Urothelium cell line (cell line): ENCODE measurements around the gene DIP2B.
"Not testable (repeated sequence)": the region's sequence is repeated elsewhere in the genome, so short reads cannot be mapped to it uniquely, and the experiment has no call there.

ENCODE experiments used
- DNase-seq: peaks from one replicate; pipeline ENCODE4 v3.0.0; 2011; ENCODE audit warnings: low spot score, mixed read lengths
- FAIRE-seq: peaks from 2 replicates; lab custom pipeline; 2011; peaks lifted over from hg19 to GRCh38; lab: Jason Lieb, UNC

Gene DIP2B

DNA sequence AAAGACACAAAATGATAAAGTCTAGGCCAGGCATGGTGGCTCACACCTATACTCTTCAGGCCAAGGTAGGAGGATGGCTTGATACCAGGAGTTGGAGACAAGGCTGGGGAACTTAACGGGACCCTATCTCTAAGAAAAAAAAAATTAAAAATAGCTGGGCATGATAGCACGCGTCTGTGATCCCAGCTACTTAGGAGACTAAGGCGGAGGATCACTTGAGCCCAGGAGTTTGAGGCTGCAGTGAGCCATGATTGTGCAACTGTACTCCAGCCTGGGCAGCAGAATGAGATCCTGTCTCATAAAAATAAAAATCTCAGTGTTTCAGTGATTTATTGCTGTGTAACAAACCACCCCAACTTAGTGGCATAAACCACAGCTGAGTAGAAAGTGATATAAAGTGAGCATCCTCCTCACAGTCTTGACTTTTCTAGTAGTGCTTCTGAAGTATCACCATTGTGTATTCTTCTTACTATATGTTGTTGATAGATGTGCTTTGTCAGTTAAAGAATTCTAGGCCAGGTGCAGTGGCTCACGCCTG lies 248.5 kb downstream of the DIP2B start:
- no peak for DNase-seq
- FAIRE-seq, result no peak

DNA sequence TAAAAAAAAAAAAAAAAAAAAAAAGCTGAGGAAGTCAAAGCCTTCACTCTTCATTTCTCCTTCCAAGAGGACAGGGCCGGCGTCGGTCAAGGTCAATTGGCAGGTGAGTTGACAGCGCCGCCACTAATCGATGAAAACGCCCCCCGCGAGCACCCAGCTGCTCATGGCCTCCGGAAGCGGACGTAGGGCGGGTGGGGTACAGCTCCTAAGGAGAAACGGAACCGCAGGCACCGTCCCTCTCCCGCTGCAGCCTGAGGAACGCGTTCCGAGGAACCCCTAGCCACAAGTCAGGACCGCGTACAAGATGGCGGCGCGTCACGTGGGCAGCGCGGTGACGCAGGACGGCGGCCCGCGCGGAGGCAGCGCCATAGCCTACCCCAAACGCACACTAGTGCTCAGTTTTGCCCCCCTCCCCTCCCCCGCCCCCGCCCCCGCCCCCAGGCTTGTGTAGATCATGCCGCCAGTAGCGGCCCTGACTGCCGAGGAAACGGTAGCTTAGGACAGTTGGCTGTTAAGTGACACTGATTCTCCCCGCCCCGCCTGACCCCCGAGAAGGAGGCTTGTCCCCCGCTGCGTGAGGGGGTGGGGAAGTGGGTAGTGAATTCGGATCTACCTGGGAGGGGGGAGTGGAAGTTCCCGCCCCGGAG lies 259.0 kb downstream of the DIP2B start, which contains the start of gene ATF1:
TSS of gene ATF1 (plus strand) at position 463 of the 647 bp plus-strand sequence. CDS start 16,045 bp downstream, outside the sequence.
- peak; percentile 94 for DNase-seq
- peak; percentile 35 for FAIRE-seq

- DNase-seq, result peak; percentile 75
- FAIRE-seq, result peak; percentile 42
Observed at GRCh38 chr12:50764286-50765094, 259.7 kb downstream of the DIP2B start.

GRCh38 chr12:50765095-50765911 lies 260.5 kb downstream of the DIP2B start:
- DNase-seq (peak; percentile 52), FAIRE-seq (no peak)

DNA sequence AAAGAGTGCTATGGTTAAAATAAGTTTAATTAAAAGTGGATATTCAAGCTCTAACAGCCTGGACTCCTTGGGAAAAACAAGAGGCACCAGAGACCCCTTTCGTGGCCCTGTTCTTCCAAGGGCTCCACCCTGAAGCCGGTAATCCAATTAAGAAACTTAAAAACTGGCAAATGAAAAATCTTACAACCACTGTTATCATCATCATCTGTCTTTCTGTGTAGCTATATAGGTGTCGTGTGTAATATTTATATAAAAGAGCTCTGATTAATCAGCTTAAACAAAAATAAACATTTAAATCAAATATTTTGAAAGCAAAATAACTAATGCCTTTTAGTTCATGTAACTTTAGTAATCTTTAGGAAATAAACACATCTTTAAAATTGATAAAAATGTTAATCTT lies 263.6 kb downstream of the DIP2B start:
- DNase-seq (no peak), FAIRE-seq (no peak)

DNA sequence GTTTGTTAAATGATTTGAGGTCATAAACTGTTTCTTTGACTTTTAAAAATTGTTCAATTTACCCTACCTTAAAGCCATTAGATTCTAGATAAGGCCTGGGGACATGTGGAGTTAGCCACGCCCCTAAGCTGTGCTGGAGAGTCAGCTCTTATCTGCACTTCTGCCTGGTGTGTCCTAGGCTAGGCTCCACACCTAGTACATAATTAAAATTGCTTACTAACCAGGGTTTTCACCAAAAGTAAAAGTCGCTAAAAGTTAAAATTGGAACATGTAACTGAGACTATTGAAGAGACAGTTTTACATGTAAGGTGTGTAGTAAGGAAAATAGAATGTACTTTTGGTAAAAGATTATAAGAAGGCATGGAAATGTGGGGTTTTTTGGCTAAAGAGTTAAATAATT lies 264.0 kb downstream of the DIP2B start:
- FAIRE-seq, DNase-seq: not testable (repeated sequence)

GRCh38 chr12:50771409-50771808 lies 266.6 kb downstream of the DIP2B start:
- FAIRE-seq (no peak), DNase-seq (no peak)

- no peak for DNase-seq
- no peak for FAIRE-seq
Observed at GRCh38 chr12:50772470-50772869, 267.7 kb downstream of the DIP2B start.

DNA sequence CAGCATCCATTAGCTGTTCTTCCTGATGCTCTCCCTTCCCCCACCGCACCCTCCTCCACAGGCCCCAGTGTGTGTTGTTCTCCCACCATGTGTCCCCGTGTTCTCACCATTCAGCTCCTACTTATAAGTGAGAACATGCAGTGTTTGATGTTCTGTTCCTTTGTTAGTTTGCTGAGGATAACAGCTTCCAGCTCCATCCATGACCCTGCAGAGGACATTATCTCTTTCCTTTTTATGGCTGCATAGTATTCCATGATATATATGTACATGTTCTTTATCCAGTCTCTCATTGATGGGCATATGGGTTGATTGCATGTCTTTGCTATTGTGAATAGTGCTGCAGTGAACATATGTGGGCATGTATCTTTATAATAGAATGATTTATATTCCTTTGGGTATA lies 268.1 kb downstream of the DIP2B start:
- no peak for DNase-seq
- no peak for FAIRE-seq

- FAIRE-seq (no peak), DNase-seq (no peak)
Observed at GRCh38 chr12:50775251-50775650, 270.5 kb downstream of the DIP2B start.

- FAIRE-seq (no peak), DNase-seq (no peak)
Observed at GRCh38 chr12:50776749-50777728, 272.3 kb downstream of the DIP2B start.

GRCh38 chr12:50778663-50779590 lies 274.1 kb downstream of the DIP2B start:
- DNase-seq (no peak), FAIRE-seq (no peak)

DNA sequence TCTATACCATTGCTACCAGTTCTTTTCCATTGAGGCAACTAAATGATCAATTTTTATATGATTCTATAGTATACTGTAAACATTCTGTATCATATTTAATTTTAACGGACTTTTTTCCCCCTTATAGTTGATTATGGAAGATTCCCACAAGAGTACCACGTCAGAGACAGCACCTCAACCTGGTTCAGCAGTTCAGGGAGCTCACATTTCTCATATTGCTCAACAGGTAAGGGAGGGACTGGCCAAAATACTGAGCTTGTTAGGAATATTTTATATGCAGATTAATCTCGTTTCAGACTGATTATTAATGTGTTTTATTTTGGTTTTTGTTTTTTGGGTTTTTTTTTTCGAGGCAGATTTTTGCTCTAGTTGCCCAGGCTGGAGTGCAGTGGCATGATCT lies 275.2 kb downstream of the DIP2B start:
- FAIRE-seq, result no peak
- DNase-seq, result no peak

DNA sequence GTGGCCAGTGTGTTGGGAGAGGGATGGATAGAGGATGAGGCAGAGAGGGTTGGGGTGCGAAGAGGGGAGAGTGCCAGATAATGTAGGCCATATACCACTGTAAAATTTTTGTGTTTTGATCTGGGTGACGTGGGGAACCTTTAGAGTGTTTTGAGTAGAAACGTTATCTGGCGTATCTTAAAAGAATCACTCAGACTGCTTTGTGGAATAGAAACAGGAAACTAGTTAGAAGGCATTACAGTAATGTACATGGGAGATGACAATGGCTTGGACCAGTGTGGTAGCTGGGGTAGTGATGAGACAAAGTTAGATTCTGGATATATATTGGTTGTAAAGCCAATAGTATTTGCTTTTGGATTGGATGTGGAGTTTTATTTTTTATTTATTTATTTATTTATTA lies 279.7 kb downstream of the DIP2B start:
- no peak for FAIRE-seq
- no peak for DNase-seq

- no peak for FAIRE-seq
- DNase-seq, result no peak
Observed at GRCh38 chr12:50785406-50786001, 280.7 kb downstream of the DIP2B start.

- FAIRE-seq, result no peak
Observed at GRCh38 chr12:50786498-50787231, 281.9 kb downstream of the DIP2B start.

GRCh38 chr12:50787618-50788017 lies 282.8 kb downstream of the DIP2B start:
- no peak for FAIRE-seq
- no peak for DNase-seq

More at GRCh38 chr12:50786498-50787231, 281.9 kb downstream of the DIP2B start:
- DNase-seq, result peak; percentile 82

DNA sequence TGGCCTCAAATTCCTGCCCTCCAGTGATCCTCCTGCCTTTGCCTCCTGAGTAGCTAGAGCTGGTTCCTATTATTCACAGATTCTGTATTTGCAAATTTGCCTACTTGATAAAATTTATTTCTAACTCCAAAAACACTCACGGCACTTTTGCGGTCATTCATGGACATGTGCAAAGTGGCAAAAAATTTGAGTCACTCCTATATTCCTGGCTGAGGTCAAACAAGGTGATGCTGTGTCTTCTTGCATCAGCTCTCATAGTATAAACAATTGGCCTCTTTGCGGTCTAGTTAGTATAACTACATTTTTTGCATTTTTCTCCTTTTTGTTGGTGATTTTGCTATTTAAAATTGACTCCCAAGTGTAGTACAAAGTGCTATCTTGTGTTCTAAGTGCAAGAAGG lies 283.8 kb downstream of the DIP2B start:
- FAIRE-seq, result no peak
- peak; percentile 48 for DNase-seq
